Activated CD8-positive, alpha-beta memory T cell treated with anti-CD3 and anti-CD28 coated beads for 36 hours (primary cell): ENCODE results near the gene COX20. TPM values are rescaled to one million over a fixed set of nuclear protein-coding genes. Genes with fewer than 3 reads are reported as not detected.

Experiments used
- CTCF ChIA-PET: fragments of 350-600 bp; sonication (Branson Sonifier 250); formaldehyde crosslinking; loops from one replicate; lab custom pipeline; 2021; ENCODE audit warnings: antibody characterized with exemption; lab: Charles Lee
- POLR2A ChIA-PET: fragments of 350-600 bp; sonication (Branson Sonifier 250); formaldehyde crosslinking; loops from one replicate; lab custom pipeline; 2021; ENCODE audit warnings: antibody characterized with exemption; lab: Charles Lee
- total RNA-seq, 2 experiments: library from RNA; stranded (reverse); gene quantifications; one replicate each; pipeline ENCODE4 v1.2.3, GENCODE V29; 2021

Gene COX20
- total RNA-seq, 2 experiments from 2014 or later = 35.3 to 39.7 TPM

DNA sequence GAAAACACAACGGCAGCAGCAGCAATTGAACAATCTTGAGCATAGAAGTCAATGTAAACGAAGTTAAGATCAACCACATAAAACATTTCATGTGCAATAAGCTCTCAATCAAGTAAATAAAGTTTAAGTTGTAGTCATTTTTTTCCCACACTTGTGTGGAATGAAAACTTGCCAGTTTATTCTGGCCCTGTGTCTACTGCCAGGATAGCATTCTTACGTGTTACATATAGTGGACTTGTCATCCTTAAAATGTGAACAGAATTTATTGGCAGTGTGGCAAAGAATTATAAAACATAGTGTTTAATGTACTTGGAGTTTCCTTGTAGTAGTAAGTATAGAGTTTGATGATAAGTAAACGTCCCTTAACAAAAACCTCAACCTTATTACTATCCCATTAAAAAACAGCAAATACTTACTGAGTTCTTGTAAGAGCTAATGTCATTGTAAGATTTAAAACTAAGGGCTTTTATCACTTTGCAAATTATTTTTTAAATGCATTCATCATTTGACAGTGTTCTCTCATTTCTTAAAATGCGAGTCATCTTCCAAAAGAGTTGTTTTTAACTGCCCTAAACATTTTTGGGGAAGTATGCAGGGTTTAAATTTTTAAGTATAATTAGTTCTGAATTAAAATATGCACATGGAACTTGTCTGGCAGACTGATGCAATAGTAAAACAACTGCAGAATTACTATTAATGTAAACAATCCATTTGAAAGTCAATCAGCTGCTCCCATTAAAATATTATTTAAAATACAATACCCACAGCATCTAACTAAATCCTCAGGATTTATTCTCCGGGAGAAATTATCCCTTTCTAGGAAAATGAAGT is 7.9 kb downstream of the COX20 start:
- POLR2A ChIA-PET = interaction anchor here (1.0 to 1.2 kb wide), 2 partner anchors 11 to 18 kb away, joined by 3 to 4 read pairs; no protein-coding TSS in a partner anchor
- CTCF ChIA-PET = interaction anchor here (0.6 to 1.3 kb wide), 2 partner anchors 12 to 18 kb away, joined by 3 to 4 read pairs; no protein-coding TSS in a partner anchor

DNA sequence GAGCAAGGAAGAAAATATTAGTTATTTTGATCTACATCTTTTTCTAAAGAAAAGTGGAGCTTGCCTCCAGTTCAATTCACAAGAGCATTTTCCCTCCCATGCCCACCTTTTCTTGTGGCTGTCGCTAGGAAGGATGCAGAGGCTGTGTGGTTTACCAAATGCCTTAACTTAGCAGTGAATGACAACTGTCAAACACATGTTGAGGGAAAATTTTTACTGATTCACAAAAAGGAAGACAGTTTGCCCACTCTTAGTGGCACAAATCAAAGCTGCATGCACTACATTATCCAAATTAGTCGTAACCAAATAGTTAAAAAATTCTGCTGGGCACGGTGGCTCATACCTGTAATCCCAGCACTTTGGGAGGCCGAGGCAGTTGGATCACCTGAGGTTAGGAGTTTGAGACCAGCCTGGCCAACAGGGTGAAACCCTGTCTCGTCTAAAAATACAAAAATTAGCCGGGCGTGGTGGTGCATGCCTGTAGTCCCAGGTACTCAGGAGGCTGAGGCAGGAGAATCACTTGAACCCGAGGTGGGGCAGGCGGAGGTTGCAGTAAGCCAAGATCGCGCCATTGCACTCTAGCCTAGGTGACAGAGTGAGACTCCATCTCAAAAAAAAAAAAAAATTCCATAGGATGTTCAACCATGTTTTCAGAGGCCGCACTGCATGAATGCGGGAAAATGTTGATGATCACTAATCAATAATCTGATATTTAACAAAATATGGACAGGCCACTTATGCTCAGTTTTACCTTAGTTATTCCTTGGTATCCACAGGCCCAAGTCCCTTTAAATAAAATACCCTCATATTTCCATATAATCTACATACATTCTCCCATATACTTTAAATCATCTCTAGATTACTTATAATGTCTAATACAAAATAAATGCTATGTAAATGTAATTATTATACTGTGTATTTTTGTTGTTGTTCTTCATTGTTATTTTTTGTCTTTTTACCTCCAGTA is 9.0 kb downstream of the COX20 start:
- POLR2A ChIA-PET = interaction anchor here (0.8 to 1.2 kb wide), 3 partner anchors 10 to 17 kb away, joined by 3 to 4 read pairs (median 3); no protein-coding TSS in a partner anchor
- CTCF ChIA-PET = interaction anchor here (0.6 to 1.5 kb wide), 2 partner anchors 17 to 198 kb away, joined by 3 to 4 read pairs; no protein-coding TSS in a partner anchor

DNA sequence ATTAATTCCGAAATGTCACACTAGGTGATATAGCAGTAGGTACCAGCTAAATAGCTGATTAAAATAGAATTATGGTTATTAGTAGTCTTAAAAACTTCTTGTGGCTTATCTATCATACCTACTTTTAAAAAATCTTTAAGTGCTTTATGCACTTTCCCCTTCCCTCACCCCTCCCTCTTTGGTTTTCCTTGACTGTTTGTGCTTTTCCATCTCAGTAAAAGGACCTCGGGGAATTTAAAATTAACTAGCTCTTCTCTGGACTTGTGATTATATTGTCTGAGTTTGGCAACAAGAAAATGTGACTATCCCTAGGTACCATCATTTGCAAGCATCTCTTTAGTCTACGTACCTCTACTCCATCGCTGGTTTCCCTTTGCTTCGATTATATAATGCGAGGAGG is 11.2 kb downstream of the COX20 start:
- POLR2A ChIA-PET = interaction anchor here (0.6 to 1.4 kb wide), 2 partner anchors 10 to 140 kb away, joined by 3 to 5 read pairs; no protein-coding TSS in a partner anchor
- CTCF ChIA-PET = no interaction called here

DNA sequence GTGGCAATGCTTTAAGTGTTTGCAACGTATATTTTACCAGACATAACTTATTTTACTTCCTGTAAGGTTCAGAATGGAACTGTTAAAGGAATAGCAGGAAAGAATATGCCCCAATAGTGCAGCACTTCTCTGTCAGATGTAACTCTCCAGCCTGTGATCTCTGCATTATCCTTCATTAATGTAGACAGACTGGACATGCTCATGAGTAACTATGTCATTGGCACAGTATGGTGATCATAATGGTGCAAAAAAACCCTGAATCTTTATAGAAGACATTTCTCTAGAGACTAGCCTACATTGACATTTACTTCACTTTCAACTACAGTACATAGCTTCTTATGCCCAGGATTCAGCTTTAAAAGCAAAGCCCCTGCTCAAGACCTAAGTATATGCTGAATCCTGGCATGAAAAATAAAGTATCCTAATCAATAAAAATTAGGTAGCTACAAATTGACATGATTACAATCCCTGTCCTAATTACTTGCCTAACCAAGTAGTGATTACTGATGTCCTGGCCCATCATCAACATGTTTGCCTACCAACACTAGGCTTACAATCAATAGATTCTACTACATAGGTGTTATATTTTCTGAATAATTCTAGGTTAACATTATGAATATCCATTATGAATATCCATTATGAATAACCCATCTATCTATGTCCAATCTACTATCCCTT is 13.9 kb downstream of the COX20 start:
- CTCF ChIA-PET = interaction anchor here (1.2 to 2.6 kb wide), 2 partner anchors 10 to 13 kb away, joined by 3 to 7 read pairs; no protein-coding TSS in a partner anchor
- POLR2A ChIA-PET = interaction anchor here (2.7 kb wide), 1 partner anchor 14 kb away, joined by 15 read pairs; the partner anchor contains the start of gene COX20

DNA sequence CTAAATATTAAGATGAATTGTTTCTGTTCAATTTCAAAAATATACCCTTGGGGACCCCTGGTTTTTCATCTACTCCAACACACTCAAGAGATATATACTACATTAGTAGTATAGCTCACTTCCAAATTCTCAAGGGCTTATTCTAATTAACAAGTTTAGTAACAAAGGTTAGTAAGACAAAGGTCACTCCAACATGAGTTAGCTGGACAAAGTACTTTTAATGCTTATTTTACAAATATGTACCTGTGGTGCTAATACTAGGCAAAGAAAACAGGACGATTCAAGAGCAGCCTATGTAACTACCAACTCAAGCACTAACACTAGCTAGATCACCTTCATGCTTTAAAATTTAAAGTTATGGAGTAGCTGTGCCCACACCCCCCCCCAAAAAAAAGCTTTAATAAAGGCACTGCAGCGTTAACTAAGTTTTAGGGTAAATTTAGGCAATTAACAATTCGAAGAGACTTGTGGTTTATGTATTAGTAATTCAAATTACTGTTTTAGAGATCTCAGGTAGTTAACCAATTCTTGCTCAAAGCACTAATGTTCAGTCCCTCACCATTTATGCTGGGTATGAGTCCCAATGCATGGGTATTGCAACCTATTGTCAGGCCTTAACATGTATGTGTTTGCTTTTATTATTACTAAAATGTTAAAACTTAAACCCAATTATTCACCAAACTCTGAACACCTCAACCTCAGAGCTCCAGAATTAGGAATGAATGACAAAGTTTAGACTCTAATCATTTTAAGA is 14.8 kb downstream of the COX20 start:
- CTCF ChIA-PET = interaction anchor here (1.2 to 2.6 kb wide), 3 partner anchors 11 to 15 kb away, joined by 3 to 7 read pairs (median 6); partner anchors contain the start of gene COX20
- POLR2A ChIA-PET = interaction anchor here (0.8 to 2.7 kb wide), 2 partner anchors 11 to 15 kb away, joined by 3 to 15 read pairs; partner anchors contain the start of gene COX20

DNA sequence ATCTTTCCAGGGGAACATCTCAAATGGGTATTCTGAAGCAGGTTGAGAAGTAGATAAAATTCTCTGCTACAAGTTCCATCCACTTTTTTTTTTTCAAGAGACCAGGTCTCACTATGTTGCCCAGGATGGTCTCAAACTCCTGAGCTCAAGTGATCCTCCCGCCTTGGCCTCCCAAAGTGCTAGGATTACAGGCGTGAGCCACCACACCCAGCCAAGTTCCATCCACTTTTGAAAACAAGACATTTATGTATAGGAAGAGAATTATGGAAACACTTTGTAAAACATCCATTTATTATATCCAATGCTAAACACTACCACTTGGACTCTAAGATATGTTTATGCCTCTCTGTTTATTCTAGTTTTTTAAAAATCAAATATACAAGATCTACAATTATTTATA is 15.4 kb downstream of the COX20 start:
- ChIA-PET POLR2A (interaction anchor here (2.2 to 2.7 kb wide), 2 partner anchors 11 to 15 kb away, joined by 12 to 15 read pairs; partner anchors contain the start of gene COX20), CTCF (interaction anchor here (1.9 to 2.6 kb wide), 3 partner anchors 11 to 191 kb away, joined by 6 to 7 read pairs (median 7); partner anchors contain the start of gene COX20)

DNA sequence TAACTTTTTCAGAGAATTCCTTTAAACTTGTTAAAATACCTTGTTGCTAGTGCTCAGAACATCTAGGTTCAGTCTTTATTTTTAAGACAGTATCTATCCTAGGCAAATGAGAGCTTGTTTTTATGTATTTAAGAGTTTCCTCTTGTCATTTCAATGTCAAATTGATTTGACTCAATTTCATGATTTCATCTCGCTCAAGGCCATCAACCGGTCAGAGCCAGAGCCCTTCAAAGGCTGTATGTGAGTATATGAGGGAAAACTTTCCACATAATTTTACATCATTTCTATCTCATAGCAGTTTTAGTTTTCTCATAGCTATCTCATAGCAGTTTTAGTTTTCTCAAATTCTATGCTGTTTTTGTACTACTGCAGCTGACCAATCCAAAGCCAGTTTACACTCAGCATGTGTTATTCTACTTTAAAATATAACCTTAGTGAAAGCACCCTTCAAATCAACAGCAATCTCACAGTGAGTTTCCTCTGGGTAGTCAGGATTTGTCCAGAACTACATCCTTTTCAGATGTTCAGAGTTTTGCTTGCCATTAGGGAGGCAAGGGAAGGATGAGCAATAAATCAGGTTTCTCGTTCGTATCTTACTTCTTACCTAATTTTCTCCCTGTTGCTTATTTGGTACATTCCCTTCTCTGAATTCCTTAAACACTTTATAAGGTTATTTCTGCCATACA is 16.2 kb downstream of the COX20 start:
- ChIA-PET POLR2A (interaction anchor here (2.2 to 2.7 kb wide), 2 partner anchors 11 to 16 kb away, joined by 12 to 15 read pairs; partner anchors contain the start of gene COX20), CTCF (interaction anchor here (1.9 to 2.6 kb wide), 3 partner anchors 10 to 191 kb away, joined by 6 to 7 read pairs (median 7); partner anchors contain the start of gene COX20)

DNA sequence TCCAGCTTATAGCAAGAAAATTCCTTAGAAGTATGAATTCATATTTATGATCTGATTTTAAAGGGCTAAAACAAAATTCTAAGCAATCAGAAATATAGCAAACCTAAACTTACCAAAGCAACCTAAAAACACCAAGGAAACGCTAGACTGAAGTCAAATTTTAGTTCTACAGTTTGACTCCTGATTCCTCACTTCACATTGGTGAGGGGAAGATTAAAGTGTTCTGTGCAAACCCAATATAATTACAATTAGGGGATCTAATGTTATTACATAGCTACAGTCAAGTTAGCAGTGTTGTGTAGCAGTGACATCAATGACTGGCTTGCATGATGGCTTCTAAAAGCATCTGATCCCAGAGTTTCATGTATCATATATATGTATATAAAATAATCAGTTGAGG is 17.2 kb downstream of the COX20 start:
- CTCF ChIA-PET = interaction anchor here (1.0 to 1.9 kb wide), 2 partner anchors 17 to 190 kb away, joined by 3 to 7 read pairs; no protein-coding TSS in a partner anchor
- POLR2A ChIA-PET = interaction anchor here (2.2 kb wide), 1 partner anchor 10 kb away, joined by 12 read pairs; no protein-coding TSS in a partner anchor

DNA sequence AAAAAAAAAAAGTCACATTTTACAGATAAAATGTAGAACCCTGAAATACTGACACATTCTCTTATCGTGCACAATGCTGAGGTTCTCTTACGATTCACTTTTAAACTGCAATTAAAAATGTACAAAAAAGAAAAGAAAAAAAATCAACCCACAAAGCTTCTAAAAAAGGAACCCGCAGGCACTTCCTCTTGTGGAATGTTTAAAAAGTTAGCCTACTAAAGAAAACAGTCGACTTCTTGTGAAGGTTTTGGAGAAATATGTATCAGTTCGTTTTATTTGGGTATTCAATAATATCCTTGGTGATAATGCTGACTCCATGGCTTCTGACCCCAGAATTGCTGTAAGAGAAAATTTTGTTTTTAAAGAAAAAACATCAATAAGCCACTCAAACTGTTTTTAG is 18.7 kb downstream of the COX20 start:
- ChIA-PET POLR2A (no interaction called here), CTCF (no interaction called here)

DNA sequence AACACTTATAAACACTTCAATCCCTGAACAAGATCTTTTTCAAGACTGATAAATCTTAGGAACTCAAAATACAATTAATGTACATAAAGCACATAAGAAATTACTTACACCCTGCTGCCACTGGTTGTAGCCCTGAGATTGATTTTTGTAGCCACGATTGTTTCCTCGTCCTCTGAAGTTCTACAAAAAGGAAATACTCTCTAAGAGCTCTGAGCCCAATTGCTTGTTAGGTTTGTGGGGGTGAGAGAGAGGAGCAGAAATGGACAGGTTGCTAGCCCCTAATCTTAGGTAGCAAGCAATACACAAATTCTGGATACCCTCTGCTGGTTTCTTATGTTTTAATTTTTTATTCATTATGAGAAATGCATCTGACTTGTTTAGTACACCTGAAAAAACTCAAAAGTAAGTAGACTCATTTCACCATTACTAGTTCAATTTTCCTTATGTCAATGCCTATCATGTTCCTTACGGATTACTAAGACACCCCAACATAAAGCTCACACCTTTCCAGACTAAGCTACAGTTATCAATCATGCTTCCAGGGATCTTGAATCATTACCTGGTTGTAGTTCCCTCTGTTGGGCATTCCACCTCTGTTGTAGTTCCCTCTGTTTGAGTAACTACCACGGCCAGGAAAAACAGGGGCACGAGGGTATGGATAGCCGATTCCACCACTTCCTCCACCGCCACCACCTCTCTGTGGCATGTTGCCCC is 19.6 kb downstream of the COX20 start:
- POLR2A ChIA-PET = interaction anchor here (0.7 to 1.8 kb wide), 3 partner anchors 9 to 14 kb away, joined by 3 to 10 read pairs (median 3); partner anchors contain the start of gene HNRNPU

DNA sequence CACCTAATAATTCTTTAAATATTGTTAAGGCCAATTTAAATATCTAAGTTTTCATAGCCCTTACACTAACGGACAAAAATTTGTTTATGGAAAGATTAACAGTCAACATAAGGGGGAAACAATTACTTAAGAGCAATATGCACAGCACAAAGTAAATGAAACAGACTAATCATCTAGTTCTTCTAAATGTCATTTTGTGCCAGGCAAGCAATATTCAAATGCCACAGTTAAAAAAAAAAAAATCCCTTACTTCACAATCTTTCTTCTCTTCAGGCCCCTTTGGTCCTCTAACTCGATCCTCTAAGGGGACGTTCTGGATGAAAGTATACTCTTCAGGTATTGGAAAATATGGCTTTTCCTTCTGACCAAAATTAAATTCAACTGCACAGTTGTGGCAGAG is 22.3 kb downstream of the COX20 start:
- POLR2A ChIA-PET = no interaction called here
- CTCF ChIA-PET = no interaction called here

More for the DNA sequence above, 19.6 kb downstream of the COX20 start:
- CTCF ChIA-PET = interaction anchor here (1.1 to 1.3 kb wide), 2 partner anchors 12 to 188 kb away, joined by 3 to 4 read pairs; no protein-coding TSS in a partner anchor

DNA sequence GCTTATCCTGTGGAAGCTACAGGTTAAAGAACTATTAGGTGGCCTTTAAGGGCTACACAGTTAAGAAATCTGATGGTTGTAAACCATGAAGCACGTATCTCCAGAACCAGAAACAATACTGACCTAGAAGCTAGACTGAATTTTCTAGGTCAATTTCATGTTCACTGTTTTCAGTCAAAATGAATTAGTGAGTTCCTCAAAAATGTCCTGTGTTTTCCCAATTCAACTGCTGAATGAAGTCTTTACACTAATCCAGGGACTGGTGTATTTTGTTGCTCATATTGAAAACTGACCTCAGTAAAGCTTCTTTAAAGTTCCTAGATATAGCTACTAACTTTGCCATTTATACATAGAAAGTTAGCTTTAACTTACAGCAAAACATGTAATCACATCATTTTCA is 22.9 kb downstream of the COX20 start:
- POLR2A ChIA-PET = interaction anchor here (1.2 to 1.8 kb wide), 3 partner anchors 13 to 22 kb away, joined by 3 to 7 read pairs (median 6); no protein-coding TSS in a partner anchor

DNA sequence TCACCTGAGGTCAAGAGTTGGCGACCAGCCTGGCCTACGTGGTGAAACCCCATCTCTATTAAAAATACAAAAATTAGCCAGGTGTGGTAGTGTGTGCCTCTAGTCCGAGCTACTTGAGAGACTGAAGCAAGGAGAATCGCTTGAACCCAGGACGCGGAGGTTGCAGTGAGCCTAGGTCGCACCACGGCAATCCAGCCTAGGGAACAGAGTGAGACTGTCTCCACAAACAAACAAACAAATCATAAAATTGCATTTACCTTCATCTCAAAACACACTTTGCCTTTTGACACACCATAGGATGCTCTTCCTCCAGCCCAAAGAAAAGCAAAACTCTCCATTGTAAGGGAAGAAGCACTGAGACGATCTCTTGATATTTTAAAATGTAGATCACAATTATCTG is 24.6 kb downstream of the COX20 start:
- POLR2A ChIA-PET = interaction anchor here (1.8 to 6.6 kb wide), 2 partner anchors 24 to 25 kb away, joined by 7 to 112 read pairs; partner anchors contain the start of gene COX20
- CTCF ChIA-PET = interaction anchor here (1.0 kb wide), 1 partner anchor 20 kb away, joined by 3 read pairs; no protein-coding TSS in a partner anchor

More for the DNA sequence above, 22.9 kb downstream of the COX20 start:
- CTCF ChIA-PET = interaction anchor here (0.9 kb wide), 1 partner anchor 13 kb away, joined by 3 read pairs; no protein-coding TSS in a partner anchor

DNA sequence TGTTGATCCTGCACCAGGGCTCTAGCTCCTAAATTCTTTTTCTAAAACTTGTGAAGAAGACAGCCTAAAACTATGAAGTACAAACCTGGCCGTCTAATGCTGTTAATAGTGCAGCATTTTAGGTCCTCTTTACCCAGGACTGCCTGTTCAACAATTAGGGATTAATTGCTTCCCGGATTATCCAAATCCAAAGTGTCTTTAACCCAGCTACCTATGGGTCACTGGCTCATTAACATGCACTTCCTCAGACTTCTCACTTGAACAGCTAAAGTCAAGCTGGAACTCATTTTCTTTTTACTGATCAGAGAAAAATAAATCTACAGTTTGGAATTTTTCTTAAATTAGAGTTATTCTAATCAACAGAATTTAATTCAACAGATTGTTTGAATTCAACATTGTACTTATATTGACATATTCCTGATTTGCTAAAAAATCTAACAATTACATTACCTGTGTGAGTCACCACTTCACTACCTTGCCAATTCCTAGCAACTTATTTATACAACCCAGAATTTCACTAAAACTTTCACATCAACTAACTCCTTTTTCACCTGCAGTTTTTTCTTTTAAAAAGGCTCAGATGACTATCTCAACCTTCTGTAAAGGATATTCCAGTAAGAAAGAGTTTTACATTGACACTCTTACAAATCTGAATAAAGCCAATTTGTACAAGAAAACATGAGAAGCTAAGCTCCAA is 25.6 kb downstream of the COX20 start:
- POLR2A ChIA-PET = interaction anchor here (1.7 to 6.6 kb wide), 4 partner anchors 9 to 110 kb away, joined by 4 to 112 read pairs (median 30); partner anchors contain the start of gene COX20
- CTCF ChIA-PET = interaction anchor here (0.7 to 2.2 kb wide), 3 partner anchors 9 to 17 kb away, joined by 4 to 7 read pairs (median 4); no protein-coding TSS in a partner anchor
